ENCODE measurements around the gene TDRD1.

TDRD1 gene

DNA sequence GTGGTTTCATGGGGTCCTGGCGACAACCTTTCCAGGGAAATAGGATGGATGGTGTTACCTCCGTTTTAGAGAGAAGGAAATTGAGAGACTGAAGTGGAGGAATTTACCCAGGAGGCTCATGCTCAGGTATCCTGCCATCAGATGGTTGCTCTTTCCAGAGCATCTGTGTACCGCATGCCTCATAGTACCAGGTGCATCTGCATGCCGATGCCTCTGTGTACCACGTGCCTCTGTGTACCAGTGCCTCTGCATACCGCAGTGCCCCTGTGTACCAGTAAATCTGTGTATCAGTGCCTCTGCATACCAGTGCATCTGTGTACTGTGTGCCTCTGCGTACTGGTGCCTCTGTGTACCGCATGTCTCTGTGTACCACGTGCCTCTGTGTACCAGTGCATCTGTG lies 63.1 kb downstream of the TDRD1 start:
- no peak for DNase-seq

DNA sequence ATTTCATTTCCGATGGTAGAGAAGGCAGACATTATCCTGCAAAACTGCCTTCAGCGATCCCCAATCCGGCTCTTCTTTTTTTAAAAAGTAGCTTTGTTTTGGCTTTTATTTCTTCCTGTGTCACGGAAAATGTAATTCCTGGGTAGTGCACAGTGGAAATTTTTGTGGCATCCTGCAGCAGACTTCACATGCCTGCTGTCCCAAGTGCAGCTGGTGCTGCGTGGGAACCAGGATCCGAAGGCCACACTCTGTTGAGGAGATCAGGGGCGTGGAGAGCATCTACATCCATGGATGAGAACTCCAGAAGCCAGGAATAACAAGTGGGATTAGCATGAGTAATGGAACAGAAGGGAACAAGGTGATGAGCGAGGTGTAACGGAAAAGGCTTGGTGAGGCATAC lies 64.5 kb downstream of the TDRD1 start:
- no peak for DNase-seq

DNA sequence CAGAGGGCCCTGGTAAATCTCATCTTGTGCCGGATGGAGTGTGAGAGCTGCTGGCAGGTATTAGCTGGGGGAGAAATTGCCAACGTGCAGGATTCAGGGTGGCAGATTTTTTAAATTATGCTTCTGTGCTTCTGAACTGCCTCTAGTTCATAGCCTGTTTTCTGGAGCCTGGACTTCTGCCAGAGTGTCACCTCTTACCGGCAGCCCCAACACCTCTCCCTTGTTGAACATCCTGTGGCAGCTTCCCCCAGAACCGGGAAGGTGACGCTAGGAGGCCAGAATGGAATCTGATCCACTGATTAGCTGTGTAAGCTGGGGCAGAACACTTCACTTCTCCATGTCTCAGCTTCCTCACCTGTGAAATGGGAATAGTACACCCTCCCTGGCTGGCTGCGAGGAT lies 65.0 kb downstream of the TDRD1 start:
- no peak for DNase-seq

GRCh38 chr10:114245121-114245791 lies 66.1 kb downstream of the TDRD1 start:
- no peak for DNase-seq

GRCh38 chr10:114246679-114247305 lies 67.6 kb downstream of the TDRD1 start:
- DNase-seq: no peak

DNA sequence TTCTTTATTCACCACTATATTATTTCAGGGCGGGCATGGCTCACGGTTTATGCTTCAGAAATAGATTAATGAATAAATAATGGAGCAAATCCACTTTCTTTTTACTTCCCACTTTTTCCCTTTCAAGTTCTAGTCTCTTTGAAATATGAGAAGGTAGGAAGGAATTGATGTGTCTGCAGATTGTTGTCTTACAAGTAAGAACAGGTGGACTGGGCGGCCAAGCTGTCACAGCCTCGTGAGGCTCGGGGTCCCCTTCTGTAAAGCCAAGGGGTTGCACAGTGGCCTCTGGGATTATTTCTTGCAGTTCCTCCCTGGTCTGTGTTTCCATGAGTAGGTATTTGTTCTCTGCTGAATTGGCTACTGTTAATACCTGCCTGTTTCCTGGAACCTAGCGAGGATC lies 71.1 kb downstream of the TDRD1 start:
- DNase-seq: no peak

- DNase-seq: no peak
Observed at GRCh38 chr10:114250716-114251115, 71.6 kb downstream of the TDRD1 start.

DNA sequence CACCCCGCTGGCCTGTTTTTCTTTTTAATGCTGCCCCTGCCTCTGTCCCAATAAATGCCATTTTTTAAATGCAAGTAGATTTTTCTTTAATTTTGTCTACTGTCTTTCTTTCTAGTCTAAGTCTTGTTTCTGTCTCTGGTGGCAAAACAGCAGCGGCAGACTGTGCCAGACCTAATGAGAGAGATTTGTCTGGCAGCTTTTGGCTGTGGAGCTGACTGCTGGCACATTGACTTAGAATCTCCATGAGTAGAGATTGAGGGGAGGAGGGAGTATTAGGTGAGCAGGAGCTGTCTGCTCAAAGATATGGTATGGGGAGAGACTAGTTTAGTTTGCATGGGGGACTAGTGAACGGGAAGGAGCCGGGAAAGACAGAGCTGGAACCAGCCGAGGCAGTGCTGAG lies 72.9 kb downstream of the TDRD1 start:
- no peak for DNase-seq

DNA sequence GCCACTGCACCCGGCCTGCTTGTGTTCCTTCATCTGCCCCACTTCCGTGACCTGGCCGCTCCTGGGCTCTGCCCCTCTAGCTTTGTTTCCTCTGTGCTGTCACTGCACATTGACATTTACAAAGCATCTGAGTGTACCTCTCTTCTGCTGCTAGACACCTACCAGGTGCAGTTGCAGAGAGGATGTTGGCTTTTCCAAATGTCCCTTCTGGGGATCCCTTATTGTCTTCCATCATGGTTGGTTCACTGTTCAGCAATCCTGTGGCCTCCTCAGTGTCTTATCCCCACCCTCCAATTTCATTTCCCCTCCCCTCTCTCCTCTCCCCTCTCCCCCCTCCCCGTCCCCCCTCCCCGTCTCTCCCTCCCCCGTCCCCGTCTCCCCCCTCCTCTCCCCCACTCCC lies 73.7 kb downstream of the TDRD1 start:
- no peak for DNase-seq

DNA sequence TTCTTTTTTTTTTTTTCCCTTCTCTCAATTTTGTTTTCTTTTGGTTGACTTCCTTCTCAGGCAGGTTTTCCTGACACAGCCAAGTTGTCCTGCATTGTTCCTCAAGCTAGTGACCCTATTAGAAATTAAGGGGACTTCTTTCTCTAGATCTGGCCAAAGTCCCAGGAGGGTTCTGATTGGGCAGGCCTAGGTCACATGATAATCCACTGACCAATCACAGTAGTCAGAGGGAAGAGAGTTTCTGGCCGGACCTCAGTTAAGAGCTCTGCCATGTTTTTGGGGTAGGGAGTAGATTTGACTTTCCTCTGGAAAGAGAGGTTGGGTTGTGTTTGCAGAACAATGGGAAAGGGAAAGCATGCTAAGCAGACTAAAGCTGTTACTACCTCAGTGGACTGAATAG lies 76.1 kb downstream of the TDRD1 start:
- DNase-seq: no peak

DNA sequence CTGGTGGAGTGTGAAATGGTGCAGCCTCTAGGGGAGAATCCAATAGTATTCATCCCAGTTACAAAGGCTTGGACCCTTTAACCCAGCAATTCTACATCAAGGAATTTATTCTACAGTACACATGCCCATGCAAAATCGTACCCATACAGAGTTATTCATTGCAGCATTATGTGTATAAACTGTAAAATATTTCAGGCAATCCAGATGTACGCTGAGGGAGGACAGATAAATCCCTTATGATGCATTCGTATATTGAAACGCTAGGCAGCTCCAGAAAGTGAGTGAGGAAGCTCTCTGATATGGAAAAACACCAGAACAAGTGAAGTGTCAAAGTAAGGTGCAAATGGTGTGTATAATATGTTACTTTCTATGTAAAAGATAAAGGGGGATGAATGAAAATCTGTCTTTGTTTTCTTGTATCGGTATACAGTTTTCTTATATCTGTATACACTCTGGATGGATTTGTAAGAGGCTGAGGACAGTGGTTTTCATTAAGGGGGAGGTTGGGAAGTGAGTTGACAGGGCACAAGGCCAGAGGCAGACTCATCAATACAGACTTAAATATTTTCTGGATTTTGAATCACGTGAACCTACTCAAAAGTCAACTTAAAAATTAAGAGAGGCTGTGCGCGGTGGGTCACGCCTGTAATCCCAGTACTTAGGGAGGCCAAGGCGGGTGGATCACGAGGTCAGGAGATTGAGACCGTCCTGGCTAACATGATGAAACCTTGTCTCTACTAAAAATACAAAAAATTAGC lies 77.0 kb downstream of the TDRD1 start:
- no peak for DNase-seq

DNA sequence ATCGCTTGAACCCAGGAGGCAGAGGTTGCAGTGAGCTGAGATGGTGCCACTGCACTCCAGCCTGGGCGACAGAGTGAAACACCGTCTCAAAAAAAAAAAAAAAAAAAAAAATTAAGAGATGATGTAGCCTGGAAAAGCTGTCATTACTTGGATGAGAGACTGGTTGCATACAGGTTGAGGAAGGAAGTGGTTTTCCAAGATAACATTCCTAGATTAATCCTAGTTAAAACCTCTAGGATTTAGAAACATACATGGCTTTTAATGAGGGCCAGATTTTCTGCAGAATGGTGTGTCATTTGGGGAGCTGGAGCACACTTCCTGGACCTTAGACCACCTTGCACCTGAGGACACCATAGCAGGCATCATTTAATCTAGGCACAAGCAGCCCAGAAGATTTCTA lies 77.7 kb downstream of the TDRD1 start:
- no peak for DNase-seq

GRCh38 chr10:114257498-114257897 lies 78.3 kb downstream of the TDRD1 start:
- no peak for DNase-seq

- DNase-seq: peak; percentile 81
Observed at GRCh38 chr10:114258274-114258840, 79.2 kb downstream of the TDRD1 start.

GRCh38 chr10:114259824-114260223 lies 80.7 kb downstream of the TDRD1 start:
- no peak for DNase-seq

GRCh38 chr10:114260366-114260765 lies 81.2 kb downstream of the TDRD1 start:
- no peak for DNase-seq

DNA sequence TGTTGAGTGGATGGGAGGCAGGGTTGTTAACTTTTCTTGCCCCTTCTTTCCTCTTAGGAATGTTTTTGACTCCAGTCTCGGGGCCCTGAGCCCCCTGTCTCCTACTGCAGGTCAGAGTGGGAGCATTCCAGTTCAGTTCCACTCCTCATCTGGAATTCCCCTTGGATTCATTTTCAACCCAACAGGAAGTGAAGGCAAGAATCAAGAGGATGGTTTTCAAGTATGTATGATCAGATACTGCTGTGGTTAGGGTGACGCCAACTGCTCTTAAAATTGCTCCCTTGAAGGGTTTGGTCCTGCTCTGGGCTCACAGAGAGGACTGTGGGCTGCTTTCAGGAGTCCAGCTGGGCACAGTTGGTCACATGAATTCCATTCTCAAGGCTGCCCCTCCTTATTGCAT lies 81.9 kb downstream of the TDRD1 start:
- DNase-seq: peak; percentile 52

DNA sequence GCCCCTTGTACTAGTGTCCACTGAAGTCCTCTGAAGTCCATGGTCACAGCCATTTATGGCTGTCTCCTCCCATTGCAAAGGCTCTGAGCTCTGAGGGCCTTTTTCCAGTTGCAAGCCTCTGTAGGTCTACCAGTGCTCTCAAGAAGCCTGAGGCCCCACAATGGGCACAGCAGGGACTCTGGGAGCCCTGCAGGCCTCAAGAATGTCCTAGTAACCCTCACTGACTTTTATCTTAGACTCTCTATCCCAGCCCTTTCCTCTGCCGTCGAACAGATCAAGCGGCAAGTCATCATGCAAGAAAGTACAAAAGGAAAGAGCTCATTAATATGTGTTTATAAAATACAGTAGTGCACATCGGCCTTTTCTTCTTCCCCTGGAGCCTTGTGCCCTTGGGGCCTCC lies 83.3 kb downstream of the TDRD1 start:
- DNase-seq: no peak

DNA sequence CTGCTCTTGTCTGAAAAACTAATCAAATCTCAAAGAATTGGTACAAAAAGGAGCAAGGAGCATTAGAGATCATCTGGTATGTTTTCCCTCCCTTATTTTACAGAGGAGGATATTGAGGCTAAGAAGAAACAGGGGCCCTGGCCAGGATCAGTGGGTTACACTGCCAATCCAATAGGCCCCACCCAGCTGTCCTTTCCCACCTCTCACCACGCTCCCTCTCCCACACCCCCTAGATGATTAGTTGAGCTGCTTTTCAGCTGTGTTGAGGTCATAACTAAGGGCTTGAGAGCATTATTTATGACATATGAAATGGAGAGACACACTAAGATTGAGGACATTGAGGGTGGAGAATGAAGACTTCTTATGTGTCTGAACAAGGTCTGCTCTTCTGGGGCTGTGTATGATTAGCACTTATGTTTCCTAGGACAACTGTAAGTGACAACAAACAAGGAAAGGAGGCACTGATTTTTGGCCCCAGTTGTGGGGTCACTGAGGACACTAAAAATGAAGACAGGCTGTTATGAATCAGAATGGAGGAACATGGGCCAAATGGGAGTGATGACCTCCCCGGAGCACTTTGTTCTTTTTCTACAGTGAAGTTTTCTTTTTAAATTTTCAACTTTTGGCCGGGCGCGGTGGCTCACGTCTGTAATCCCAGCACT lies 86.4 kb downstream of the TDRD1 start:
- peak; percentile 25 for DNase-seq

- peak; percentile 86 for DNase-seq
Observed at GRCh38 chr10:114266521-114266920, 87.4 kb downstream of the TDRD1 start.

GRCh38 chr10:114271075-114271778 lies 92.1 kb downstream of the TDRD1 start:
- DNase-seq: no peak

- no peak for DNase-seq
Observed at GRCh38 chr10:114271779-114272167, 92.6 kb downstream of the TDRD1 start.

DNA sequence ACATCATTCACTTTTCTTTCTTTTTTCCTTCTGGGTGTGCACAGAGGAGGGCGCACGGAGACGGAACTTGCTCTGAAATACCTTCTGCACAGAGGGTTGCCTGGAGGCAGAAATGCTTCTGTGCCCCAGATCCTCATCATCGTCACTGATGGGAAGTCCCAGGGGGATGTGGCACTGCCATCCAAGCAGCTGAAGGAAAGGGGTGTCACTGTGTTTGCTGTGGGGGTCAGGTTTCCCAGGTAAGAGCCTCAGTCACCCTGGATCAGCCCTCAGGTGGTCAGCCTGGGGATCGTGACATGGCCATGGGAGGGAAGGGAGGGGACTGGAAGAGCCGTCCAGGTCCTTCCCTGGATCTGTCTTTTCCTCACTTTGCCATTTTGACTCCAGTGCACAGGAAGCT lies 93.5 kb downstream of the TDRD1 start:
- DNase-seq: no peak
